ENCODE results near the gene CD248.
"Not testable (repeated sequence)": the region's sequence is repeated elsewhere in the genome, so short reads cannot be mapped to it uniquely, and the experiment has no call there.

The CD248 gene

GRCh38 chr11:66314186-66314501 lies 2.7 kb downstream of the CD248 start:
- no peak for DNase-seq

GRCh38 chr11:66313321-66314185 lies 3.3 kb downstream of the CD248 start:
- no peak for DNase-seq

- DNase-seq, result peak; percentile 48 to 97 (median 88)
Observed at GRCh38 chr11:66312549-66313320, 4.1 kb downstream of the CD248 start.

- DNase-seq, result peak in 50 of 51 donors; percentile 45 to 96 (median 75)
Observed at GRCh38 chr11:66311965-66312548, 4.8 kb downstream of the CD248 start.

GRCh38 chr11:66311470-66311964 lies 5.3 kb downstream of the CD248 start:
- DNase-seq, result no peak

GRCh38 chr11:66310803-66311440 lies 5.9 kb downstream of the CD248 start:
- not testable (repeated sequence) for DNase-seq

GRCh38 chr11:66310324-66310723 lies 6.5 kb downstream of the CD248 start:
- no peak for DNase-seq

- no peak for DNase-seq
Observed at GRCh38 chr11:66309475-66309874, 7.4 kb downstream of the CD248 start.

GRCh38 chr11:66302656-66303055 lies 14.2 kb downstream of the CD248 start:
- DNase-seq, result no peak

- no peak for DNase-seq
Observed at GRCh38 chr11:66299186-66299585, 17.7 kb downstream of the CD248 start.

GRCh38 chr11:66297610-66298009 lies 19.2 kb downstream of the CD248 start:
- no peak for DNase-seq

- DNase-seq, result no peak
Observed at GRCh38 chr11:66294626-66295620, 21.9 kb downstream of the CD248 start.

- DNase-seq, result no peak
Observed at GRCh38 chr11:66293777-66294625, 22.8 kb downstream of the CD248 start.

GRCh38 chr11:66293352-66293751 lies 23.5 kb downstream of the CD248 start:
- DNase-seq, result peak in 1 of 51 donors; percentile 28

- DNase-seq, result peak in 1 of 51 donors; percentile 33
Observed at GRCh38 chr11:66292543-66293332, 24.1 kb downstream of the CD248 start.

GRCh38 chr11:66291706-66292542 lies 24.9 kb downstream of the CD248 start, which contains the start of gene TMEM151A:
TMEM151A (plus strand) TSS chr11:66291894; CDS start chr11:66292014, 120 bp downstream.
- DNase-seq, result peak in 20 of 51 donors; percentile 22 to 72 (median 40)

- peak in 5 of 51 donors; percentile 20 to 31 (median 29) for DNase-seq
Observed at GRCh38 chr11:66291303-66291705, 25.5 kb downstream of the CD248 start.

GRCh38 chr11:66290330-66290621 lies 26.6 kb downstream of the CD248 start:
- no peak for DNase-seq
